ENCODE results near the gene PLEKHM3. TPM values are rescaled to one million over a fixed set of nuclear protein-coding genes. Genes with fewer than 3 reads are reported as not detected.
"Not testable (repeated sequence)": the region's sequence is repeated elsewhere in the genome, so short reads cannot be mapped to it uniquely, and the experiment has no call there.

Gene PLEKHM3
- total RNA-seq, 1 experiment from 2014 or later, result 8.4 TPM

- H2AFZ ChIP-seq, result no peak overlapping the region
- no peaks in the 10 kb centered on the region for H3K36me3 ChIP-seq (ENCODE audit: low read depth)
- H3K79me2 ChIP-seq (ENCODE audit: low read depth), result no peaks in the 10 kb centered on the region
- ChIA-PET POLR2A (ENCODE audit: unreplicated experiment) (no interaction called here), CTCF (no interaction called here)
- H3K27ac ChIP-seq, result no peak overlapping the region
- no peaks in the 10 kb centered on the region for H3K27me3 ChIP-seq (ENCODE audit: insufficient read depth, low read depth)
- intact Hi-C loops (cut with micrococcal nuclease; ENCODE audit: unreplicated experiment), result no loop called here
- no TSS peak for BruUV-seq (replicated peaks)
- H4K20me1 ChIP-seq (ENCODE audit: insufficient read depth), result no peaks in the 10 kb centered on the region
- H3K4me1 ChIP-seq (replicated peaks; ENCODE audit: insufficient read depth), result peaks cover 17% of the 10 kb centered on the region
- no peak overlapping the region for H3K4me2 ChIP-seq
- TF ChIP-seq EZH2 (IDR thresholded peaks at IDR 0.05; ENCODE audit: low read depth), result no peak
- TF ChIP-seq CTCF (conservative IDR thresholded peaks at IDR 0.05), result no peak
- no peaks in the 10 kb centered on the region for H3K9me2 ChIP-seq (ENCODE audit: insufficient read depth)
- H3K9me3 ChIP-seq (ENCODE audit: insufficient read depth, low read depth), result no peaks in the 10 kb centered on the region
- DNase-seq, result no peak
- no peak overlapping the region for H3K4me3 ChIP-seq
- peaks cover 20% of the 10 kb centered on the region; the same call in 1 of the 2 replicates for H3F3A ChIP-seq (ENCODE audit: insufficient read depth, low read depth)
Measured at GRCh38 chr2:207813221-207813916, 212.0 kb downstream of the PLEKHM3 start.

GRCh38 chr2:207812726-207813080, 212.6 kb downstream of the PLEKHM3 start:
- ChIA-PET CTCF (no interaction called here), POLR2A (ENCODE audit: unreplicated experiment) (no interaction called here)
- no TSS peak for BruUV-seq (replicated peaks)
- peaks cover 17% of the 10 kb centered on the region for H3K4me1 ChIP-seq (replicated peaks; ENCODE audit: insufficient read depth)
- H3K9me3 ChIP-seq (ENCODE audit: insufficient read depth, low read depth), result no peaks in the 10 kb centered on the region
- no peak overlapping the region for H3K27ac ChIP-seq
- no peak overlapping the region for H3K4me3 ChIP-seq
- no peak overlapping the region for H3K4me2 ChIP-seq
- peaks cover 20% of the 10 kb centered on the region; the same call in 1 of the 2 replicates for H3F3A ChIP-seq (ENCODE audit: insufficient read depth, low read depth)
- H3K79me2 ChIP-seq (ENCODE audit: low read depth), result no peaks in the 10 kb centered on the region
- no peaks in the 10 kb centered on the region for H3K36me3 ChIP-seq (ENCODE audit: low read depth)
- no peak overlapping the region for H2AFZ ChIP-seq
- no peaks in the 10 kb centered on the region for H4K20me1 ChIP-seq (ENCODE audit: insufficient read depth)
- no peak for DNase-seq
- intact Hi-C loops (cut with micrococcal nuclease; ENCODE audit: unreplicated experiment), result no loop called here
- H3K9me2 ChIP-seq (ENCODE audit: insufficient read depth), result no peaks in the 10 kb centered on the region
- no peaks in the 10 kb centered on the region for H3K27me3 ChIP-seq (ENCODE audit: insufficient read depth, low read depth)
- TF ChIP-seq CTCF (conservative IDR thresholded peaks at IDR 0.05) (no peak), EZH2 (IDR thresholded peaks at IDR 0.05; ENCODE audit: low read depth) (no peak)

GRCh38 chr2:207812058-207812725, 213.1 kb downstream of the PLEKHM3 start:
- no peaks in the 10 kb centered on the region for H3K79me2 ChIP-seq (ENCODE audit: low read depth)
- no peak for DNase-seq
- BruUV-seq (replicated peaks), result no TSS peak
- no peak for TF ChIP-seq EZH2 (IDR thresholded peaks at IDR 0.05; ENCODE audit: low read depth)
- TF ChIP-seq CTCF (conservative IDR thresholded peaks at IDR 0.05), result no peak
- H3K27me3 ChIP-seq (ENCODE audit: insufficient read depth, low read depth), result no peaks in the 10 kb centered on the region
- no peak overlapping the region for H3K4me3 ChIP-seq
- no peaks in the 10 kb centered on the region for H3K36me3 ChIP-seq (ENCODE audit: low read depth)
- ChIA-PET POLR2A (ENCODE audit: unreplicated experiment) (no interaction called here), CTCF (no interaction called here)
- no peaks in the 10 kb centered on the region for H3K9me2 ChIP-seq (ENCODE audit: insufficient read depth)
- intact Hi-C loops (cut with micrococcal nuclease; ENCODE audit: unreplicated experiment), result no loop called here
- H2AFZ ChIP-seq, result no peak overlapping the region
- H3K27ac ChIP-seq, result no peak overlapping the region
- no peaks in the 10 kb centered on the region for H4K20me1 ChIP-seq (ENCODE audit: insufficient read depth)
- H3F3A ChIP-seq (ENCODE audit: insufficient read depth, low read depth), result peaks cover 20% of the 10 kb centered on the region; the same call in 1 of the 2 replicates
- H3K4me2 ChIP-seq, result no peak overlapping the region
- H3K9me3 ChIP-seq (ENCODE audit: insufficient read depth, low read depth), result no peaks in the 10 kb centered on the region
- H3K4me1 ChIP-seq (replicated peaks; ENCODE audit: insufficient read depth), result peaks cover 17% of the 10 kb centered on the region

GRCh38 chr2:207811658-207812057, 213.7 kb downstream of the PLEKHM3 start:
- POLR2A ChIA-PET (ENCODE audit: unreplicated experiment); H2AFZ ChIP-seq; DNase-seq; H3K27ac ChIP-seq; H3K36me3 ChIP-seq (ENCODE audit: low read depth); BruUV-seq (replicated peaks); H3K9me2 ChIP-seq (ENCODE audit: insufficient read depth); H3K79me2 ChIP-seq (ENCODE audit: low read depth); H3K9me3 ChIP-seq (ENCODE audit: insufficient read depth, low read depth); H3K4me3 ChIP-seq; H3K4me2 ChIP-seq; H3K27me3 ChIP-seq (ENCODE audit: insufficient read depth, low read depth); H4K20me1 ChIP-seq (ENCODE audit: insufficient read depth): not testable (repeated sequence)
- Histone ChIP-seq H3F3A (ENCODE audit: insufficient read depth, low read depth) (peaks cover 20% of the 10 kb centered on the region; the same call in 1 of the 2 replicates), H3K4me1 (replicated peaks; ENCODE audit: insufficient read depth) (peaks cover 17% of the 10 kb centered on the region)
- intact Hi-C loops (cut with micrococcal nuclease; ENCODE audit: unreplicated experiment), result loop anchor here (1.0 kb wide), 2 partner anchors 18 to 42 kb away; partner anchors contain the start of gene FZD5
- CTCF ChIA-PET, result interaction anchor here (1.0 kb wide), 1 partner anchor 20 kb away, joined by 4 read pairs; no protein-coding TSS in a partner anchor
